GM19193 (cell line): ENCODE measurements around the gene NRGN.

Experiments
- POLR2A ChIP-seq: IDR thresholded peaks from 4 replicates; pipeline ENCODE4 v1.6.1; 2011; ENCODE audit not compliant: insufficient read depth, insufficient read length; ENCODE audit errors: extremely low read depth

NRGN gene

GRCh38 chr11:124779568-124779967, 39.8 kb downstream of the NRGN start:
- TF ChIP-seq POLR2A = no peak

GRCh38 chr11:124783002-124783401, 43.3 kb downstream of the NRGN start:
- TF ChIP-seq POLR2A = no peak

- no peak for TF ChIP-seq POLR2A
These were observed 44.3 kb downstream of the NRGN start for GRCh38 chr11:124784051-124784450.

GRCh38 chr11:124788521-124788920, 48.8 kb downstream of the NRGN start:
- TF ChIP-seq POLR2A = no peak

GRCh38 chr11:124791626-124792341, 52.0 kb downstream of the NRGN start:
- no peak for TF ChIP-seq POLR2A

- TF ChIP-seq POLR2A = no peak
These were observed 53.9 kb downstream of the NRGN start for GRCh38 chr11:124793466-124794278.

GRCh38 chr11:124796312-124796711, 56.6 kb downstream of the NRGN start:
- TF ChIP-seq POLR2A = no peak
